WTC11 (cell line): ENCODE results near the gene ITPR3. TPM values are rescaled to one million over a fixed set of nuclear protein-coding genes. Genes with fewer than 3 reads are reported as not detected.

ENCODE experiments used
- ATAC-seq: fragments of 200-7000 bp; cut with Tn5 transposase; 2 replicates; pipeline ENCODE4 v1.10.0; 2021; ENCODE audit warnings: mild to moderate bottlenecking, moderate library complexity
- CTCF ChIA-PET: fragments of 300-600 bp; sonication (Branson Sonifier 250); formaldehyde crosslinking; loops from one replicate; lab custom pipeline; 2021; ENCODE audit warnings: antibody characterized with exemption; lab: Charles Lee
- POLR2A ChIA-PET: fragments of 350-600 bp; sonication (Branson Sonifier 250); formaldehyde crosslinking; loops from one replicate; lab custom pipeline; 2021; ENCODE audit warnings: antibody characterized with exemption; lab: Charles Lee
- DNase-seq: peaks from one replicate; pipeline ENCODE4 v3.0.0; 2021; ENCODE audit warnings: low spot score
- H3K27ac Mint-ChIP-seq: 2 replicates; pipeline ENCODE4 v1.8.0; 2021; ENCODE audit warnings: mixed read lengths
- H3K27me3 Mint-ChIP-seq: 2 replicates; pipeline ENCODE4 v1.8.0; 2021; ENCODE audit warnings: low read depth, mild to moderate bottlenecking, moderate library complexity, mixed read lengths
- H3K36me3 Mint-ChIP-seq: 2 replicates; pipeline ENCODE4 v1.8.0; 2021; ENCODE audit warnings: mixed read lengths
- H3K4me1 Mint-ChIP-seq: 2 replicates; pipeline ENCODE4 v1.8.0; 2022; ENCODE audit warnings: mixed read lengths
- H3K4me3 Mint-ChIP-seq: 2 replicates; pipeline ENCODE4 v1.8.0; 2021; ENCODE audit warnings: mild to moderate bottlenecking, moderate library complexity, mixed read lengths
- H3K9me3 Mint-ChIP-seq: 2 replicates; pipeline ENCODE4 v1.8.0; 2021; ENCODE audit warnings: mixed read lengths
- HMGA2 ChIP-seq: fragments of 250-450 bp; sonication (Bioruptor Pico); IDR thresholded peaks from 2 replicates; pipeline ENCODE4 v1.4.0; 2021; ENCODE audit warnings: mild to moderate bottlenecking, moderate library complexity
- HMGXB4 ChIP-seq: sonication (generic); formaldehyde crosslinking; IDR thresholded peaks from 2 replicates; pipeline ENCODE4 v1.8.1; 2023; ENCODE audit warnings: mild to moderate bottlenecking, moderate library complexity, missing genetic modification reagents
- KAT7 ChIP-seq: sonication (generic); formaldehyde crosslinking; IDR thresholded peaks from 2 replicates; pipeline ENCODE4 v1.8.1; 2023; ENCODE audit warnings: missing genetic modification reagents, mild to moderate bottlenecking, borderline replicate concordance
- MLX ChIP-seq: sonication (generic); formaldehyde crosslinking; IDR thresholded peaks from 2 replicates; pipeline ENCODE4 v1.8.1; 2023; ENCODE audit warnings: mild to moderate bottlenecking, missing genetic modification reagents, moderate library complexity
- NFYB ChIP-seq: sonication (generic); formaldehyde crosslinking; conservative IDR thresholded peaks from 2 replicates; pipeline ENCODE4 v1.8.0; 2022; ENCODE audit warnings: low read depth, missing genetic modification reagents
- SP1 ChIP-seq: sonication (generic); formaldehyde crosslinking; conservative IDR thresholded peaks from 2 replicates; pipeline ENCODE4 v1.8.1; 2022; ENCODE audit warnings: missing genetic modification reagents
- ZBTB43 ChIP-seq: sonication (generic); formaldehyde crosslinking; IDR thresholded peaks from 2 replicates; pipeline ENCODE4 v1.8.1; 2023; ENCODE audit warnings: mild to moderate bottlenecking, missing genetic modification reagents
- ZNF121 ChIP-seq: sonication (generic); formaldehyde crosslinking; IDR thresholded peaks from 2 replicates; pipeline ENCODE4 v1.8.0; 2023; ENCODE audit warnings: missing genetic modification reagents
- ZNF317 ChIP-seq: sonication (generic); formaldehyde crosslinking; IDR thresholded peaks from 2 replicates; pipeline ENCODE4 v1.8.1; 2023; ENCODE audit warnings: low read depth, mild to moderate bottlenecking, moderate library complexity, missing genetic modification reagents, borderline replicate concordance
- ZNF416 ChIP-seq: fragments of 250-450 bp; sonication (Bioruptor Pico); IDR thresholded peaks from 2 replicates; pipeline ENCODE4 v1.9.0; 2021; ENCODE audit warnings: mild to moderate bottlenecking, inconsistent platforms
- ZNF425 ChIP-seq: fragments of 250-450 bp; sonication (Bioruptor Pico); conservative IDR thresholded peaks from 2 replicates; pipeline ENCODE4 v1.9.0; 2021; ENCODE audit warnings: mild to moderate bottlenecking
- ZSCAN18 ChIP-seq: fragments of 250-450 bp; sonication (Bioruptor Pico); IDR thresholded peaks from 2 replicates; pipeline ENCODE4 v2.1.2; 2022; ENCODE audit warnings: mild to moderate bottlenecking, moderate library complexity
- total RNA-seq: library from RNA; stranded (reverse); gene quantifications from 3 replicates; pipeline ENCODE4 v1.2.3, GENCODE V29; 2021
- TF ChIP-seq, protein P1 (sequence below): fragments of 250-450 bp; sonication (Bioruptor Pico); IDR thresholded peaks from 2 replicates; pipeline ENCODE4 v1.9.0; 2021; ENCODE audit warnings: mild to moderate bottlenecking

Gene ITPR3
- total RNA-seq, 1 experiment from 2014 or later = 47.3 TPM

GRCh38 chr6:33738153-33738552 is 117.0 kb downstream of the ITPR3 start (continued):
- TF ChIP-seq HMGA2 (CRISPR knock-in tag) = no peak
- TF ChIP-seq KAT7 (CRISPR knock-in tag) = no peak
- TF ChIP-seq HMGXB4 (CRISPR knock-in tag) = no peak
- no peak for TF ChIP-seq ZNF317 (CRISPR knock-in tag)
- TF ChIP-seq, protein P1, sequence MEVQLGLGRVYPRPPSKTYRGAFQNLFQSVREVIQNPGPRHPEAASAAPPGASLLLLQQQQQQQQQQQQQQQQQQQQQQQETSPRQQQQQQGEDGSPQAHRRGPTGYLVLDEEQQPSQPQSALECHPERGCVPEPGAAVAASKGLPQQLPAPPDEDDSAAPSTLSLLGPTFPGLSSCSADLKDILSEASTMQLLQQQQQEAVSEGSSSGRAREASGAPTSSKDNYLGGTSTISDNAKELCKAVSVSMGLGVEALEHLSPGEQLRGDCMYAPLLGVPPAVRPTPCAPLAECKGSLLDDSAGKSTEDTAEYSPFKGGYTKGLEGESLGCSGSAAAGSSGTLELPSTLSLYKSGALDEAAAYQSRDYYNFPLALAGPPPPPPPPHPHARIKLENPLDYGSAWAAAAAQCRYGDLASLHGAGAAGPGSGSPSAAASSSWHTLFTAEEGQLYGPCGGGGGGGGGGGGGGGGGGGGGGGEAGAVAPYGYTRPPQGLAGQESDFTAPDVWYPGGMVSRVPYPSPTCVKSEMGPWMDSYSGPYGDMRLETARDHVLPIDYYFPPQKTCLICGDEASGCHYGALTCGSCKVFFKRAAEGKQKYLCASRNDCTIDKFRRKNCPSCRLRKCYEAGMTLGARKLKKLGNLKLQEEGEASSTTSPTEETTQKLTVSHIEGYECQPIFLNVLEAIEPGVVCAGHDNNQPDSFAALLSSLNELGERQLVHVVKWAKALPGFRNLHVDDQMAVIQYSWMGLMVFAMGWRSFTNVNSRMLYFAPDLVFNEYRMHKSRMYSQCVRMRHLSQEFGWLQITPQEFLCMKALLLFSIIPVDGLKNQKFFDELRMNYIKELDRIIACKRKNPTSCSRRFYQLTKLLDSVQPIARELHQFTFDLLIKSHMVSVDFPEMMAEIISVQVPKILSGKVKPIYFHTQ (CRISPR knock-in tag) = no peak
- no peak for TF ChIP-seq ZBTB43
- no peak for TF ChIP-seq ZNF121 (CRISPR knock-in tag)

DNA sequence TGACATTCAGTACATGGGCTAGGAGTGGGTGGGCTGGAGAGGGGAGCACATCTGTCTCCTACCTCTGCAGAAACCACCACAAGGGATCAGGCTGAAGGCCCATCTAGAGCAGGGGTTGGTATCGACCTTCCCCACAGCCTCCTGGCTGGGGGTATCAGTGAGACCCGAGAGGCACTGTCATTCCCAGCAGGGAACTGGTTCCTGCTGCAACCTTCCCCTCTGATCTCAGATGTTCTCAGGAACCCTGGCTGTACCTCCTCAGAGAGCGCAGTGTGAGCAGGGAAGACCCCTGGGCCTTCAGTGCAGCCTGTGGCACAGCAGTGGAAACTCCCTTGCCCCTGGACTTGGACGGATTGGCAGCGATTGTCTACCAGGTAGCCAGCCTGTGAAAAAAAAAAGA is 117.8 kb downstream of the ITPR3 start:
- POLR2A ChIA-PET = no interaction called here

More for the DNA sequence above, 117.8 kb downstream of the ITPR3 start:
- Mint-ChIP-seq H3K4me3 (no peak overlapping the region), H3K36me3 (no peaks in the 10 kb centered on the region), H3K27ac (no peak overlapping the region), H3K4me1 (peaks cover 6% of the 10 kb centered on the region; the same call in 1 of the 2 replicates), H3K9me3 (no peaks in the 10 kb centered on the region), H3K27me3 (no peaks in the 10 kb centered on the region)
- no peak for TF ChIP-seq MLX (CRISPR knock-in tag)
- TF ChIP-seq ZNF416 (CRISPR knock-in tag) = no peak
- TF ChIP-seq SP1 (CRISPR knock-in tag) = no peak
- no peak for TF ChIP-seq NFYB (CRISPR knock-in tag)
- TF ChIP-seq ZNF425 (CRISPR knock-in tag) = no peak
- TF ChIP-seq ZSCAN18 (CRISPR knock-in tag) = no peak
- DNase-seq (no peak), ATAC-seq (no peak)
- CTCF ChIA-PET = interaction anchor here (1.8 to 3.3 kb wide), 2 partner anchors 27 to 33 kb away, joined by 7 to 13 read pairs; partner anchors contain the start of gene UQCC2
